Bronchial epithelial cell (primary cell): Measurements from ENCODE around the gene EME1. TPM values are rescaled to one million over a fixed set of nuclear protein-coding genes. Genes with fewer than 3 reads are reported as not detected.
"Not testable (repeated sequence)": the region's sequence is repeated elsewhere in the genome, so short reads cannot be mapped to it uniquely, and the experiment has no call there.

ENCODE experiments used
- DNase-seq: peaks from one replicate; pipeline ENCODE4 v3.0.0-alpha.2; 2010; ENCODE audit warnings: low read depth
- FAIRE-seq: peaks from 2 replicates; lab custom pipeline; 2011; peaks lifted over from hg19 to GRCh38; lab: Jason Lieb, UNC
- H3K27me3 ChIP-seq: 2 replicates; pipeline ENCODE4 v1.5.1; 2011; ENCODE audit warnings: low read length; ENCODE audit not compliant: control insufficient read depth, insufficient read depth
- H3K36me3 ChIP-seq: 2 replicates; pipeline ENCODE4 v1.5.1; 2011; ENCODE audit warnings: low read length; ENCODE audit not compliant: control insufficient read depth, insufficient read depth
- H3K4me3 ChIP-seq: 2 replicates; pipeline ENCODE4 v1.5.1; 2011; ENCODE audit warnings: mild to moderate bottlenecking, low read depth, low read length, control low read depth
- total RNA-seq: library from RNA; depleted of rRNA; stranded (reverse); fragments of >200 nt; gene quantifications from 2 replicates; pipeline ENCODE4 v1.2.1, GENCODE V29; 2014
- TF ChIP-seq, protein P1 (sequence below): IDR thresholded peaks from 2 replicates; pipeline ENCODE4 v1.5.1; 2011; ENCODE audit warnings: mild to moderate bottlenecking, moderate library complexity, low read length, control low read depth, inconsistent platforms; ENCODE audit not compliant: insufficient read depth, severe bottlenecking

The EME1 gene
- total RNA-seq, 1 donor from 2014 or later = 0.53 TPM

GRCh38 chr17:50330151-50330775 is 42.8 kb upstream of the EME1 start:
- FAIRE-seq = no peak

DNA sequence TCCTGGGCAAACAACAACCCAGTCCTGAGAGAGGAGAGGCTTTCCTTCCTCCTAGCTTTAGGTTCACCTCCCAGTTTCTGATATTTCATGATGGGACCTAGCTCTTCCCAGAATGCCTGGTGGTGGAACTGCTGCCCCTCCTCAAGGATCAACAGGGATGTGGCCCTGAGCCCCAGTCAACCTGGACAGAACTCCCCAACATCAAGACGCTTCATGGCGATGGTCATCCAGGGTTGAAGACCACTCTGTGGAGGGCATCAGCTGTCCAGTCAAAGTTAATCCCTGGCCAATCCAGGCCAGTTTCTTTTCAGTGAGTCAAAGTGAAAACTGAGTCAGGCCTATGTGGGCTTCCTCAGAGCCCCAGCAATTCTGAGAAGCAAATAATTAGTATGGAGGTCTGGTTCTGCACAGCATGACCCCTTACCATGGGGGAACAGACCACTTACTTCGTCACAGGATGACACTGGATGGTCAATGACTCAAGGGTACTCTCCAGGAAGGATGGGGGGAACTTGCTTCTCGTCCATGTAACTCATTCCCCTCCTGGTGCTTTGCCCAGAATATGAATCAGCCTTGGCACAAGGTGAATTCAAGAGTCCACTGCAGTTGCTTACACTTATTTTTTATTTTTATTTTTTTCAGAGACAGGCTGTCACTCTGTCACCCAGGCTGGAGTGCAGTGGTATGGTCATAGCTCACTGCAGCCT is 41.8 kb upstream of the EME1 start:
- Histone ChIP-seq H3K27me3 (no peaks in the 10 kb centered on the region), H3K4me3 (no peak overlapping the region), H3K36me3 (no peaks in the 10 kb centered on the region)
- TF ChIP-seq, protein P1, sequence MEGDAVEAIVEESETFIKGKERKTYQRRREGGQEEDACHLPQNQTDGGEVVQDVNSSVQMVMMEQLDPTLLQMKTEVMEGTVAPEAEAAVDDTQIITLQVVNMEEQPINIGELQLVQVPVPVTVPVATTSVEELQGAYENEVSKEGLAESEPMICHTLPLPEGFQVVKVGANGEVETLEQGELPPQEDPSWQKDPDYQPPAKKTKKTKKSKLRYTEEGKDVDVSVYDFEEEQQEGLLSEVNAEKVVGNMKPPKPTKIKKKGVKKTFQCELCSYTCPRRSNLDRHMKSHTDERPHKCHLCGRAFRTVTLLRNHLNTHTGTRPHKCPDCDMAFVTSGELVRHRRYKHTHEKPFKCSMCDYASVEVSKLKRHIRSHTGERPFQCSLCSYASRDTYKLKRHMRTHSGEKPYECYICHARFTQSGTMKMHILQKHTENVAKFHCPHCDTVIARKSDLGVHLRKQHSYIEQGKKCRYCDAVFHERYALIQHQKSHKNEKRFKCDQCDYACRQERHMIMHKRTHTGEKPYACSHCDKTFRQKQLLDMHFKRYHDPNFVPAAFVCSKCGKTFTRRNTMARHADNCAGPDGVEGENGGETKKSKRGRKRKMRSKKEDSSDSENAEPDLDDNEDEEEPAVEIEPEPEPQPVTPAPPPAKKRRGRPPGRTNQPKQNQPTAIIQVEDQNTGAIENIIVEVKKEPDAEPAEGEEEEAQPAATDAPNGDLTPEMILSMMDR = no peak
- FAIRE-seq (no peak), DNase-seq (peak; percentile 91)

More at GRCh38 chr17:50330151-50330775, 42.8 kb upstream of the EME1 start:
- Histone ChIP-seq H3K27me3 (no peaks in the 10 kb centered on the region), H3K36me3 (no peaks in the 10 kb centered on the region), H3K4me3 (no peak overlapping the region)
- TF ChIP-seq, protein P1 = no peak
- no peak for DNase-seq

GRCh38 chr17:50332196-50332595 is 40.8 kb upstream of the EME1 start:
- no peak overlapping the region for H3K4me3 ChIP-seq
- H3K36me3 ChIP-seq = no peaks in the 10 kb centered on the region
- H3K27me3 ChIP-seq = no peaks in the 10 kb centered on the region
- DNase-seq (no peak), FAIRE-seq (no peak)
- TF ChIP-seq, protein P1 = no peak

GRCh38 chr17:50333291-50334057 is 39.6 kb upstream of the EME1 start:
- FAIRE-seq, DNase-seq, H3K36me3 ChIP-seq, H3K27me3 ChIP-seq, H3K4me3 ChIP-seq: not testable (repeated sequence)

GRCh38 chr17:50337956-50338355 is 35.1 kb upstream of the EME1 start:
- no peak overlapping the region for H3K4me3 ChIP-seq
- no peaks in the 10 kb centered on the region for H3K36me3 ChIP-seq
- no peak for FAIRE-seq
- peak; percentile 34 for DNase-seq
- TF ChIP-seq, protein P1 = no peak
- no peaks in the 10 kb centered on the region for H3K27me3 ChIP-seq

DNA sequence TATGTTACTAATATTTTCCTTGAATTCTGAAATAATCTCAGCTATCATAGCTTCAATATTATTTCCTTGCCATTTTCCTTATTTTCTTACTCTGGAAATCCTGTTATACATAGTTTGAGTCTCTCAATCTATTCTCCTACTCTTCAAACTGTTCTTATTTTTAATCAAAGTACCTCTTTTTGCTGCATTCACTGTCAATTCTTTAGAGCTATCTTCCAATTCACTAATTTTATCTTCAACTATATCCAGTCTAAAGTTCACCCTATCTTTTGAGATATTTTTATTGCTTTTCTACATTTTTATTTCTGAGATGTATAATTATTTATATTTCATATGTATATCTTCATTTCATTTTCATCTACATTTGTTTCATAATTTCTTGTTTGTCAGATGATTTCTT is 34.4 kb upstream of the EME1 start:
- DNase-seq (no peak), FAIRE-seq (no peak)
- no peaks in the 10 kb centered on the region for H3K36me3 ChIP-seq
- TF ChIP-seq, protein P1 = no peak
- H3K4me3 ChIP-seq = no peak overlapping the region
- H3K27me3 ChIP-seq = no peaks in the 10 kb centered on the region
